Right lobe of liver (tissue), 4 donors: Measurements from ENCODE around the gene FBXO2.
"Not testable (repeated sequence)": the region's sequence is repeated elsewhere in the genome, so short reads cannot be mapped to it uniquely, and the experiment has no call there.

Source experiments
- CTCF ChIP-seq, 4 donors: fragments of 200-600 bp in 3 of 4; fragments of 450-650 bp in 1 of 4; IDR thresholded peaks; one replicate each; pipeline versions ENCODE4 v1.5.1 to v1.8.0; 2016 to 2022; ENCODE audit warnings: antibody characterized with exemption in 4 of 4, mild to moderate bottlenecking in 2 of 4
- POLR2A ChIP-seq: fragments of 450-650 bp; IDR thresholded peaks from one replicate; pipeline ENCODE4 v1.6.1; 2017; ENCODE audit warnings: antibody characterized with exemption, mild to moderate bottlenecking
- donor health status: DM: no; HTN: no; CAD: no.
- donor health status: DM: no; HTN: no; CAD: no.
- donor health status: DM: no; HTN: yes; CAD: no.

- TF ChIP-seq POLR2A; CTCF (IDR thresholded peaks at IDR 0.05): not testable (repeated sequence)
Observed at GRCh38 chr1:11608596-11609130, 45.6 kb downstream of the FBXO2 start.
